Immature natural killer cell (primary cell): Measurements from ENCODE around the gene NTNG2. TPM values are rescaled to one million over a fixed set of nuclear protein-coding genes. Genes with fewer than 3 reads are reported as not detected.

Experiments
- DNase-seq, 3 donors: peaks; one replicate each; pipeline ENCODE4 v3.0.0; 2022; ENCODE audit warnings: mixed read lengths in 1 of 3
- H3K27ac Mint-ChIP-seq, 6 donors: one replicate each; pipeline ENCODE4 v1.8.0; 2020; ENCODE audit warnings: mixed read lengths in 6 of 6, mild to moderate bottlenecking in 5 of 6, inconsistent platforms in 4 of 6, moderate library complexity in 3 of 6
- H3K27me3 Mint-ChIP-seq, 3 donors: one replicate each; pipeline ENCODE4 v1.8.0; 2020 to 2021; ENCODE audit warnings: low read depth in 3 of 3, mild to moderate bottlenecking in 3 of 3, mixed read lengths in 3 of 3, moderate library complexity in 3 of 3, inconsistent platforms in 1 of 3
- H3K36me3 Mint-ChIP-seq, 3 donors: one replicate each; pipeline ENCODE4 v1.8.0; 2020; ENCODE audit warnings: mixed read lengths in 3 of 3, inconsistent platforms in 2 of 3, mild to moderate bottlenecking in 2 of 3
- H3K4me1 Mint-ChIP-seq, 2 donors: one replicate each; pipeline ENCODE4 v1.8.0; 2020; ENCODE audit warnings: inconsistent platforms in 2 of 2, mild to moderate bottlenecking in 2 of 2, mixed read lengths in 2 of 2, moderate library complexity in 1 of 2
- H3K4me3 Mint-ChIP-seq, 5 donors: one replicate each; pipeline ENCODE4 v1.8.0; 2020; ENCODE audit warnings: mild to moderate bottlenecking in 5 of 5, mixed read lengths in 5 of 5, inconsistent platforms in 3 of 5, moderate library complexity in 3 of 5
- H3K9me3 Mint-ChIP-seq, 6 donors: one replicate each; pipeline ENCODE4 v1.8.0; 2020; ENCODE audit warnings: mild to moderate bottlenecking in 6 of 6, mixed read lengths in 6 of 6, inconsistent platforms in 4 of 6, moderate library complexity in 3 of 6
- polyA plus RNA-seq, 3 donors: library from polyadenylated mRNA; unstranded; fragments of 300-500 nt; fragmentation: Illumina TruSeq; gene quantifications; one replicate each; pipeline ENCODE4 v1.2.3, GENCODE V29; 2021

Gene NTNG2
- polyA plus RNA-seq, 3 donors from 2014 or later, result 0.27 to 0.94 (median 0.62) TPM

DNA sequence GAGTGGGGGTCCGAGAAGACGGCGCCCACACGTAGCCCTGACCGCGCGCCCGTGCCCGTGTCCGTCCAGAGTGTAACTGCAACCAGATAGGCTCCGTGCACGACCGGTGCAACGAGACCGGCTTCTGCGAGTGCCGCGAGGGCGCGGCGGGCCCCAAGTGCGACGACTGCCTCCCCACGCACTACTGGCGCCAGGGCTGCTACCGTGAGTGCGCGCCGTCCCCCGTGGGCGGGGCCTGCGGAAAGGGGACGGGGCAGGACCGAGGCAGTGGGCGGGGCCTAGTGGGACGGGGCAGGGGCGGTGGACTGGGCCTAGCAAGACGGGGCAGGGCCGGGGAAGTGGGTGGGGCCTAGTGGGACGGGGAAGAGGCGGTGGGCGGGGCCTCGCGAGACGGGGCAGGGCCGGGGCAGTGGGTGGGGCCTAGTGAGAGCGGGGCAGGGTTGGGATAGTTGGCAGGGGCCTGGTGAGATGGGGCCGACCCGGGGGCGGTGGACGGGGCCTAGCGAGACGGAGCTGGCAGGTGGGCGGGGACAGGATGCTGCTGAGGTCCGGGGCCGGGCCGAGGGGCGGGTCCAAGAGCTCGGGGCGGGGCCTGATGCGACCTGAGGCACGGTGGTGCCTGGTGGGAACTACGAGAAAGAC, 79.1 kb downstream of the NTNG2 start:
- Mint-ChIP-seq H3K4me3 (peak overlapping the region; percentile 91 to 96 (median 94)), H3K27me3 (peaks cover 2 to 10% (median 9%) of the 10 kb centered on the region in 3 donors), H3K9me3 (no peaks in the 10 kb centered on the region), H3K27ac (peak overlapping the region in 5 of 6 donors; percentile 70 to 87 (median 85)), H3K4me1 (peaks cover 8 to 14% of the 10 kb centered on the region in 2 donors), H3K36me3 (no peaks in the 10 kb centered on the region)
- DNase-seq, result peak; percentile 97 to 98 (median 97)

DNA sequence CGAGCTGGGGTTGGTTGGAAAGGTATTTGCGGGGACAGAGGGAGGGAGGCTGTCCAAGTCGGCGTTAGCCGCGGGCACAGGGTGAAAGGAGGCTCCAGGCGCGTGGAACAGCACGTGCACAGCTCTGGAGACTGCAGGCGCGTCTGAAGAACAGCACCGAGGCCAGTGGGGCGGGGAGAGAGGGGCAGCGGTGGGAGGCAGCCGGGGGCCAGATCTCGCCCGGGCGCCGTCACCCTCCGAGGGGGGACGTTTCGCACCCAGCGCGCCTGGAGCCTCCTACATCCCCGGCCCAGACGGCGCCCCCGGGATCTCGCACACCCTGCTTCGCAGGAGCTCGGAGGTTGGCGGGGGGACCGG, 79.6 kb downstream of the NTNG2 start:
- Mint-ChIP-seq H3K4me1 (peaks cover 8 to 14% of the 10 kb centered on the region in 2 donors), H3K9me3 (no peaks in the 10 kb centered on the region), H3K4me3 (peak overlapping the region; percentile 91 to 96 (median 94)), H3K27ac (peak overlapping the region in 5 of 6 donors; percentile 70 to 87 (median 85)), H3K27me3 (peaks cover 2 to 10% (median 9%) of the 10 kb centered on the region in 3 donors), H3K36me3 (no peaks in the 10 kb centered on the region)
- DNase-seq, result no peak

DNA sequence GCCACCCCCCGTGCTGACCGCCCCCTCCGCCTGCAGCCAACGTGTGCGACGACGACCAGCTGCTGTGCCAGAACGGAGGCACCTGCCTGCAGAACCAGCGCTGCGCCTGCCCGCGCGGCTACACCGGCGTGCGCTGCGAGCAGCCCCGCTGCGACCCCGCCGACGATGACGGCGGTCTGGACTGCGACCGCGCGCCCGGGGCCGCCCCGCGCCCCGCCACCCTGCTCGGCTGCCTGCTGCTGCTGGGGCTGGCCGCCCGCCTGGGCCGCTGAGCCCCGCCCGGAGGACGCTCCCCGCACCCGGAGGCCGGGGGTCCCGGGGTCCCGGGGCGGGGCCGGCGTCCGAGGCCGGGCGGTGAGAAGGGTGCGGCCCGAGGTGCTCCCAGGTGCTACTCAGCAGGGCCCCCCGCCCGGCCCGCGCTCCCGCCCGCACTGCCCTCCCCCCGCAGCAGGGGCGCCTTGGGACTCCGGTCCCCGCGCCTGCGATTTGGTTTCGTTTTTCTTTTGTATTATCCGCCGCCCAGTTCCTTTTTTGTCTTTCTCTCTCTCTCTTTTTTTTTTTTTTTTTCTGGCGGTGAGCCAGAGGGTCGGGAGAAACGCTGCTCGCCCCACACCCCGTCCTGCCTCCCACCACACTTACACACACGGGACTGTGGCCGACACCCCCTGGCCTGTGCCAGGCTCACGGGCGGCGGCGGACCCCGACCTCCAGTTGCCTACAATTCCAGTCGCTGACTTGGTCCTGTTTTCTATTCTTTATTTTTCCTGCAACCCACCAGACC, 80.2 kb downstream of the NTNG2 start:
- no peaks in the 10 kb centered on the region for H3K9me3 Mint-ChIP-seq

DNA sequence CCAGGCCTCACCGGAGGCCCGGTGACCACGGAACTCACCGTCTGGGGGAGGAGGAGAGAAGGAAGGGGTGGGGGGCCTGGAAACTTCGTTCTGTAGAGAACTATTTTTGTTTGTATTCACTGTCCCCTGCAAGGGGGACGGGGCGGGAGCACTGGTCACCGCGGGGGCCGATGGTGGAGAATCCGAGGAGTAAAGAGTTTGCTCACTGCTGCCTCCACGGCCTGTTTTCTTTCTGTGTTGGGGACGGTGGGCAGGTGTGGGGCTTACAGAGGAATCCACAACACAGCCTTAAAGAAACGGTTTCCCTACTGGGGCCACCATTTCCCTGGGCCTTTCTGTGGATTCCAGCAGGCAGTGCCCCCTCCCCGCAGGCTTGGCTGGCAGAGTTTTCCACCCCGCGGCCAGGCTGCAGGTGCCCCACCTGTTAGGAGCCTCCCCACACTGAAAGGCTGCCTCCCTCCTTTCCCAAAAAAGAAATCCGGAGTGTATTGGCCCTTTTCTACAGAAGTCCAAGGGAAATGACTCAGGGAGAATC, 80.8 kb downstream of the NTNG2 start:
- peaks cover 4 to 11% (median 10%) of the 10 kb centered on the region in 3 donors for H3K27me3 Mint-ChIP-seq
- DNase-seq, result no peak

More for the DNA sequence above, 80.2 kb downstream of the NTNG2 start:
- Mint-ChIP-seq H3K4me3 (peak overlapping the region; percentile 91 to 96 (median 94)), H3K4me1 (peaks cover 8 to 14% of the 10 kb centered on the region in 2 donors), H3K36me3 (no peaks in the 10 kb centered on the region), H3K27me3 (peaks cover 2 to 11% (median 10%) of the 10 kb centered on the region in 3 donors), H3K27ac (peak overlapping the region; percentile 41 to 90 (median 74))
- DNase-seq, result peak; percentile 48 to 62 (median 58)

DNA sequence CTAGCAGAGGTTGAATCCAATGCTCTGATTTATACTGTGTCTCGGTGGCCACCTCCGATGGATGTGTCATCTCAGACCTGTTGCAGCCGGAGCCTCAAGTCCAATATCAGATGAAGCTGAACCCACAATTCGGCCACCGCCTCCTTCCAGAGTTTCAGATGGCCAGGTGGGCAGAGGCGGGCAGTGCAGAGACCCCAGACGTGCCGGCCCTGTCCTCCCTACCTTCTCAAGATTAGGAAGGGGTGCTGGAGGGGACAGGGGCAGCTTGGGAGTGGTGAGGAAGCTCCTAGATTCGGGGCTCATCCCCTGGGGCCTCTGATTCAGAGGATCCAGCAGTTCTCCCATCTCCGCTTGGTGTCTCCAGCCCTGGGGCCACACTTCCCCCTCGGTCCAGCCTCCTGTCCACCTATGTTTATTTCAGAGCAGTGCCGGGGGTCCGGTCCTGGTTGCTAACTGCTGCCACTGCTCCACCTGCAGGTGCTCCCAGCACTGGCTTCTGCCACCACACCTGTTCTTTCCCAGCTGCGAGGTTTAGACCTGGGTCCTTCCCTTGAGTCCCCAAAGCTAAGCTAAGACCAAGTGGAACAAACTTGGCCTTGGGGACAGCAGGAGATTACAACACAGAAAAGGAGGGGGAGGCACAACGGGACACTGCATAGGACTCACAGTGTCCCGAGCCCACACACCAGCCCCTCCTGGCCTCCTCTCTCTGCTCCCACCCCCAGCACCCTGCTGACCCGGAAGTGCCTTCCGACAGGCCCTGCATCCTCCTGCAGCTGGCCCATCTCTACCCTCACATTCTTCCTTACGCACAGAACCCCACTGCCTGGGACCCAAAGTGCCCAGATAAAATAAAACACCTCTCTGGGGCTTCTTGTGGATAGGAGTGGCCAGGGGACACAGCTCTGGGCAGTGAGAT, 81.6 kb downstream of the NTNG2 start:
- H3K36me3 Mint-ChIP-seq, result no peaks in the 10 kb centered on the region
- peaks cover 8 to 14% of the 10 kb centered on the region in 2 donors for H3K4me1 Mint-ChIP-seq
- H3K27ac Mint-ChIP-seq, result peak overlapping the region in 1 of 6 donors; percentile 28
- H3K9me3 Mint-ChIP-seq, result no peaks in the 10 kb centered on the region
- DNase-seq, result no peak
- peak overlapping the region; percentile 48 to 96 (median 94) for H3K4me3 Mint-ChIP-seq
- H3K27me3 Mint-ChIP-seq, result peaks cover 4 to 11% (median 8%) of the 10 kb centered on the region in 3 donors

More for the DNA sequence above, 80.8 kb downstream of the NTNG2 start:
- Mint-ChIP-seq H3K4me3 (peak overlapping the region; percentile 91 to 96 (median 94)), H3K27ac (peak overlapping the region; percentile 41 to 90 (median 74)), H3K4me1 (peaks cover 8 to 14% of the 10 kb centered on the region in 2 donors), H3K9me3 (no peaks in the 10 kb centered on the region), H3K36me3 (no peaks in the 10 kb centered on the region)

DNA sequence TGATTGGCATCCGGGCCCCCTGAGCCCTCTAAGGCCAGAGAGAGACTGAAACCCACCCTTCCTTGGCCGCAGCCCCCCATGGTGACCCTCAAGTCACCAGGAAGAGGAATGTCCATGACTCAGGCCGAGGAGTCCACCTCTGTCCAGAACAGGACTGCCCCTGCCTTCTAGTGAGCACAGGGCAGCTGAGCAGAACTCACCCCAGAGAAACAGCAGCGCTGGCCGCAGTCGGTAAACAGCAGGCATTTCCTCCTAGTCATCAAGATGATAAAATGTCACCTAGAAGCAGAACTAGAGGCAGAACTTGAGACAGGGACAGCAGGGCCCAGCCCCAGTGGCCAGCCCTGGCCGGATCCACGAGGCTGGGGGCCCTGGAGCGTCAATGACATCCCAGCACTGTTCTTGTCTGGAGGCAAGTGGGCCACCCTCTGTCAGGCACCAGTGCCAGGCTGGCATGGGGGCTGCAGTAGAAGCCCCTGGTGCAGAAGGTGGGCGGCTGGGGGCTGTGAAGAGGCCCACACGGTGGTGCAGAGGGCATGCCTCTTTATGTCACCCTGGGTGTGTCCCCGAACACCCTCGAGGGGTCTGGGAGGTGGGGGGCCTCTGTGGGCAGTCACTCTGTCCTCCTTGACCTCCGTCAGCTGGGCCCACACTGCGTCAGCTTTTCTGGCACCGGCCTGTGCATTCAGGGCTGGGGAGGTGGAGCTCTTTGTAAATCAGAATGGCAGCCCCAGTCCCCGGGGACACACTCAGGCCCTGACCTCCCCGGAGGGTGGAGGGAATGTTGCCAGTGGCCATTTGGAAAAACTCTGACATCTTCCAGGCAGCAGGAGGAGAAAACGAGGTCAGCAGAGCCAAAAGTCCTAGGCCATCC, 83.0 kb downstream of the NTNG2 start:
- Mint-ChIP-seq H3K36me3 (no peaks in the 10 kb centered on the region), H3K27ac (no peak overlapping the region)

DNA sequence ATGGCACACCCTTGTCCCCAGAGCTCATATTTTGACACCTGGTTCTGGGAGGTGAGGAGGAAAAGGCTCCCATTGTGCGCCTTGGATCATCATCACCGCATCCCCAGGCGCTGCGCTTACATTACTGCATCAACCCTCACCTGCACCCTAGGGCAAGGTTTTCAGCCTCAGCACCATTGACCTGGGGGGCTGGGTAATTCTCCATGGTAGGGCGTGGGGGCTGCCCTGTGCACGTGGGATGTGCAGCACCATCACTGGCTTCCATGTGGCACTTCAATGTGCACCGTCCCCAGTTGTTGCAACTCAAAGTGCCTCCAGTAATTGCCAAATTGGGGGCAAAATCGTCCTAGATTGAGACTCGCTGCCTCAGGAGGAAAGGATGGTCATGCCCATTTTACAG, 83.6 kb downstream of the NTNG2 start:
- no peak overlapping the region for H3K4me3 Mint-ChIP-seq
- peaks cover 8 to 14% of the 10 kb centered on the region in 2 donors for H3K4me1 Mint-ChIP-seq
- H3K27me3 Mint-ChIP-seq, result peaks cover 4 to 11% (median 8%) of the 10 kb centered on the region in 3 donors
- H3K36me3 Mint-ChIP-seq, result no peaks in the 10 kb centered on the region
- H3K27ac Mint-ChIP-seq, result no peak overlapping the region
- no peaks in the 10 kb centered on the region for H3K9me3 Mint-ChIP-seq
- DNase-seq, result no peak

More for the DNA sequence above, 83.0 kb downstream of the NTNG2 start:
- peak overlapping the region in 4 of 5 donors; percentile 22 to 57 (median 34) for H3K4me3 Mint-ChIP-seq
- peaks cover 4 to 11% (median 8%) of the 10 kb centered on the region in 3 donors for H3K27me3 Mint-ChIP-seq
- no peak for DNase-seq
- H3K4me1 Mint-ChIP-seq, result peaks cover 8 to 14% of the 10 kb centered on the region in 2 donors
- H3K9me3 Mint-ChIP-seq, result no peaks in the 10 kb centered on the region

DNA sequence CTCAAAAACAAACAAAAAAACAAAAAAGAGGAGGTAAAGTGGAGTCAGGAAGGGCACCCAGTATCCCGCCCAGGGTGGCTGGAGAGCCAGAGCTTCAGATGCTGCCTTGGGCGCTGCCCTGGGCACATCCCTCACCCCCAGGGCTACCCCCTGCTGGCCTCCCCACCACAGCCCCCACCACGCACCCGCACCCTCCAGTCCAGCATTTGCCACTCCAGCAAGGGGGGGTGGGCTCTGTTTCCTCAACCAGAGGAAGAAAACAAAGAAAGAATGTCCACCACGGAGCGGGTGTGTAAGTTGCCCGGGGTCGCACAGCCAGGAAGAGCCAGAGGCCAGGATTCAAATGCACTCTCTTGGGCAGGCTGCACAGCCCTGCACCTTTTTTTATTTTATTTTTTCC, 86.1 kb downstream of the NTNG2 start:
- Mint-ChIP-seq H3K27me3 (peaks cover 2 to 6% (median 3%) of the 10 kb centered on the region in 3 donors), H3K27ac (no peak overlapping the region), H3K4me1 (peaks cover 0 to 5% of the 10 kb centered on the region in 2 donors), H3K9me3 (no peaks in the 10 kb centered on the region), H3K4me3 (no peak overlapping the region), H3K36me3 (no peaks in the 10 kb centered on the region)
- DNase-seq, result no peak

DNA sequence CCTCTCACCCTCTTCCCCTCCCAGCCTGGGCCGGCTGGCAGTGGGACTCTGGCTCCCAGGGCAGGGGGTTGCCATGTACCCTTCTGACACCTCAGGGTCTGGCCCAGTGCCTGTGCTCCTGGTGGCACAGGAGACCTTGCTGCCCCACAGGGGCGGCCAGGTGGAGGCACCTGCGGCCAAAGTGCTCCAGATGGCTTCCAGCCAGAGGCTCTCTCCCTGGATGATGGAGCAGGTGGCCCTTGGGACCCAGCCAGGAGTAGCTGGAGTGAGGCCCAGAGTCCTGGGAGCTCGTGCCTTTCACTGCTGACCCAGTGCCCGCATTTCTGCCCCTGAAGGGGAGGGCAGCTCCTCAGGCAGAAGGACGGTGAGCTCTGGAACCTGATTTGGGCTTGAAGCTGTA, 87.3 kb downstream of the NTNG2 start:
- H3K9me3 Mint-ChIP-seq, result no peaks in the 10 kb centered on the region
- DNase-seq, result no peak
- no peak overlapping the region for H3K27ac Mint-ChIP-seq
- H3K4me3 Mint-ChIP-seq, result no peak overlapping the region
- H3K27me3 Mint-ChIP-seq, result peaks cover 2 to 7% (median 5%) of the 10 kb centered on the region in 3 donors
- no peaks in the 10 kb centered on the region for H3K36me3 Mint-ChIP-seq
- no peaks in the 10 kb centered on the region for H3K4me1 Mint-ChIP-seq

DNA sequence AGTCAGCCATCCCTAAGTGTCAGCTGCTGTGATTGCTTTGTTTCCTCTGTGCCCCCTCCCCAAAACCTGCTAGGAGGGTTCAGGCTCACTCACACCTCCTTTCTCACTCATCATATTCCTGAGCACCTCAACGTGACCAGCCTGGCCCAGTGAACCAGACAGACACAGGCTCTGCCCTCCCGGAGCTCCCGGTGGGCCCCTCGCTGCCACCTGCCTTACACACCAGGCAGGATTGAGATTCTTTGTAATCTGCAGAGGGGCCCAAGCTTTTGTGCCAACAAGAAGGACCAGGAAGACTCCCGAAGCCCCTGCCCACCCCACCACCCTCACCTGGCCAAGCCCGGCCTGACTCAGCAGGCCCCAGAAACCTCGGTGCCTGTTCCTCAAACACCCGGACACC, 87.8 kb downstream of the NTNG2 start:
- no peak for DNase-seq
- H3K4me3 Mint-ChIP-seq, result no peak overlapping the region
- H3K27ac Mint-ChIP-seq, result no peak overlapping the region
- H3K27me3 Mint-ChIP-seq, result peaks cover 2 to 7% (median 6%) of the 10 kb centered on the region in 3 donors
- H3K4me1 Mint-ChIP-seq, result no peaks in the 10 kb centered on the region
- H3K9me3 Mint-ChIP-seq, result no peaks in the 10 kb centered on the region
- no peaks in the 10 kb centered on the region for H3K36me3 Mint-ChIP-seq

DNA sequence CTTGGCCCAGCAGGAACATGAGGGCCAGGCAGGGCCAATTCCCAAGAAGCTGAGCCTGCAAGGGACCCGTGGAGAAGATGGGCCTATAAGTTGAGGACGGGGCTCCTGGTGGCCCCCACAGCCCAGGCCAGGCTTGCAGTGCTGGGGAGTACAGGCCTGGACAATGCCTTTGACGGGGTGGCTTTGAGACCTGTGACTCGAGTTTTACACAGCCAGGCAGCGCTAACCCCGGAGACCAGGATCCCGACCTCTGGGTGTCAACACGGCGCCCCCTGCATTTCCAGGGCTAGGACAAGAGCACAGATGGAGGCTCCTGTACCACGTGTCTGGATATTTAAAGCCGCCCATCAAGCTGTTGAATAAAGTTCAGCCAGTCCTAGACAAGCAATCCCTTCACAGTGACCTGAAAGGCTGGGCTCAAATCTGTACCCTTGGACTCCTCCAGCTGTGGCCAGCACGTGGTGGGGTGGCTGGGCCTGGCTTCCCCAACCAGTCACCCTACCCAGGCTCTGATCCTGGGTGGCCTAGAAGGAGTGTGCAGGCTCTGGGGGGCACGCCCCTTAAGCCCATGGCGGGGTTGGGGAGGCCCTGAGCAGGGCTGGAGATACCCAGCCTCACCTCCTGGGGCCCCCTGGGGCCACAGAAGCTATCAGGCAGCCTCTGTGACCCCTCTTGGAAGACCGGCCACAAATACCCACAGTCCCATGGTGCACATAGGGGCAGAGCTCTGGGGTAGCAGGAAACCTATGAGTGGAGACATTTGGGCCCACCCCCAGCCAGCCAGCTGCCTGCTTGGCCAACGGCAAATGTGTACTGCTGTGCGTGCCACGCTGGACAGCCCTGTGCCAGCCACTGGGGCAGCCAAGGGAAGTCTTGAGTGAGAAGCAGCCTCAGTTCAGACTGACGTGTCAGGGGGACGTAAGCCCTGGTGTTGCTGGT, 88.7 kb downstream of the NTNG2 start:
- H3K36me3 Mint-ChIP-seq, result no peaks in the 10 kb centered on the region
- H3K27ac Mint-ChIP-seq, result no peak overlapping the region
- DNase-seq, result no peak
- H3K4me1 Mint-ChIP-seq, result no peaks in the 10 kb centered on the region
- H3K9me3 Mint-ChIP-seq, result no peaks in the 10 kb centered on the region
- no peak overlapping the region for H3K4me3 Mint-ChIP-seq
- H3K27me3 Mint-ChIP-seq, result peaks cover 2 to 10% (median 4%) of the 10 kb centered on the region in 3 donors
